Caco-2 (cell line): ENCODE data around the gene FIGLA. TPM values are rescaled to one million over a fixed set of nuclear protein-coding genes. Genes with fewer than 3 reads are reported as not detected.

ENCODE experiments used
- BruUV-seq: library from RNA; stranded (reverse); fragments of 400-500 nt; replicated peaks from 2 replicates; lab custom pipeline; 2021; lab: Mats Ljungman, UMichigan
- CTCF ChIA-PET: fragments of 300-600 bp; sonication (Branson Sonifier 250); formaldehyde crosslinking; loops from one replicate; lab custom pipeline; 2022; ENCODE audit warnings: antibody characterized with exemption; lab: Charles Lee
- POLR2A ChIA-PET: fragments of 300-600 bp; sonication (Branson Sonifier 250); formaldehyde crosslinking; loops from one replicate; lab custom pipeline; 2022; ENCODE audit warnings: antibody characterized with exemption; lab: Charles Lee
- DNase-seq, 2 experiments: peaks; one replicate each; pipeline versions ENCODE4 v3.0.0 to v3.0.0-alpha.2; 2020 to 2022
- H3K27me3 ChIP-seq: replicated peaks from 2 replicates; pipeline ENCODE4 v1.6.0; 2011; ENCODE audit warnings: low read length; ENCODE audit not compliant: control insufficient read depth, insufficient read depth
- H3K36me3 ChIP-seq: 2 replicates; pipeline ENCODE4 v1.5.1; 2011; ENCODE audit warnings: low read length; ENCODE audit not compliant: control insufficient read depth, insufficient read depth
- H3K4me1 ChIP-seq: fragments of 250-450 bp; sonication (Bioruptor Pico); 2 replicates; pipeline ENCODE4 v1.5.1; 2020; ENCODE audit warnings: mild to moderate bottlenecking
- H3K4me3 ChIP-seq: 2 replicates; pipeline ENCODE4 v1.5.1; 2011; ENCODE audit warnings: low read depth, mild to moderate bottlenecking, control low read depth, low read length
- H3K9me3 ChIP-seq: fragments of 250-450 bp; sonication (Bioruptor Pico); 2 replicates; pipeline ENCODE4 v1.5.1; 2020; ENCODE audit warnings: mild to moderate bottlenecking, moderate library complexity
- H3K27ac Mint-ChIP-seq: one replicate; pipeline ENCODE4 v1.8.0; 2022; ENCODE audit warnings: mixed read lengths; ENCODE audit not compliant: unreplicated experiment
- H3K27me3 Mint-ChIP-seq: one replicate; pipeline ENCODE4 v1.8.0; 2022; ENCODE audit warnings: mixed read lengths; ENCODE audit not compliant: insufficient read depth, unreplicated experiment
- H3K36me3 Mint-ChIP-seq: one replicate; pipeline ENCODE4 v1.8.0; 2022; ENCODE audit warnings: mild to moderate bottlenecking, mixed read lengths; ENCODE audit not compliant: insufficient read depth, unreplicated experiment
- H3K4me1 Mint-ChIP-seq: one replicate; pipeline ENCODE4 v1.8.0; 2022; ENCODE audit warnings: low read depth, mixed read lengths; ENCODE audit not compliant: unreplicated experiment
- H3K4me3 Mint-ChIP-seq: one replicate; pipeline ENCODE4 v1.8.0; 2022; ENCODE audit warnings: mild to moderate bottlenecking, moderate library complexity, mixed read lengths; ENCODE audit not compliant: unreplicated experiment
- H3K9me3 Mint-ChIP-seq: one replicate; pipeline ENCODE4 v1.8.0; 2022; ENCODE audit warnings: mixed read lengths; ENCODE audit not compliant: unreplicated experiment
- intact Hi-C: fragments of 100-400 bp; cut with micrococcal nuclease; formaldehyde crosslinking; loops from one replicate; pipeline ENCODE4 v1.10.0; 2022; ENCODE audit not compliant: unreplicated experiment
- total RNA-seq: library from RNA; stranded (reverse); gene quantifications from 2 replicates; pipeline ENCODE4 v1.2.3, GENCODE V29; 2022
- TF ChIP-seq, protein P1 (sequence below), 2 experiments: fragments of 200-600 bp in 1 of 2; IDR thresholded peaks; 1 replicate in 1 of 2; 2 replicates in 1 of 2; pipeline versions ENCODE4 v1.5.1 to v1.8.0; 2011 to 2022; ENCODE audit warnings: antibody characterized with exemption in 1 of 2, control low read depth in 1 of 2, inconsistent platforms in 1 of 2, low read depth in 1 of 2, low read length in 1 of 2, mild to moderate bottlenecking in 1 of 2, moderate library complexity in 1 of 2; ENCODE audit not compliant: insufficient read depth in 1 of 2, severe bottlenecking in 1 of 2, unreplicated experiment in 1 of 2

FIGLA gene
- total RNA-seq, 1 experiment from 2014 or later, result not detected

DNA sequence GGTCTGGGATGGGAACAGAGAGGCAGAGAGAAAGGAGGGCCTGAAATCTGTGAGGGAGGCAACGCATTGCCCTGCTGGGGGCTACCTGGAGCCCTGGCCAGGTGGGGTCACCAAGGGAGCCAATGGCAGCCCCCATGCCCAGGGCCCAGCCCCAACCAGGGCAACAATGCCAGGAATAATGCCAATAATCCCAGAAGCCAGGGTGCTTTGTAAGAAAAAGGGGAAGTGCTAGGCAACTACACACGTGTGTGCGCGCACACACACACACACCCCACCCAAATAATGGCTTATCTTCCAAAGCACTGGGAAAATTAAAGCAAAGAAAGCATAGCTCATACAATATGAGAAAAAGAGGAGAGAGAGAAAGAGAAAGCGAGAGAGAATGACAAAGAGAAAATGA is 36.9 kb upstream of the FIGLA start:
- no peaks in the 10 kb centered on the region for H3K9me3 ChIP-seq
- intact Hi-C loops, result no loop called here
- no peaks in the 10 kb centered on the region for H3K4me1 ChIP-seq
- no peak for DNase-seq
- no peak overlapping the region for H3K4me3 ChIP-seq
- Mint-ChIP-seq H3K9me3 (no peaks in the 10 kb centered on the region), H3K4me1 (no peaks in the 10 kb centered on the region), H3K27ac (no peak overlapping the region), H3K4me3 (no peak overlapping the region), H3K27me3 (peaks cover 23% of the 10 kb centered on the region), H3K36me3 (no peaks in the 10 kb centered on the region)
- ChIA-PET CTCF (no interaction called here), POLR2A (no interaction called here)
- H3K36me3 ChIP-seq, result no peaks in the 10 kb centered on the region
- H3K27me3 ChIP-seq, result no peaks in the 10 kb centered on the region; the same call in 1 of the 2 replicates
- TF ChIP-seq, protein P1, sequence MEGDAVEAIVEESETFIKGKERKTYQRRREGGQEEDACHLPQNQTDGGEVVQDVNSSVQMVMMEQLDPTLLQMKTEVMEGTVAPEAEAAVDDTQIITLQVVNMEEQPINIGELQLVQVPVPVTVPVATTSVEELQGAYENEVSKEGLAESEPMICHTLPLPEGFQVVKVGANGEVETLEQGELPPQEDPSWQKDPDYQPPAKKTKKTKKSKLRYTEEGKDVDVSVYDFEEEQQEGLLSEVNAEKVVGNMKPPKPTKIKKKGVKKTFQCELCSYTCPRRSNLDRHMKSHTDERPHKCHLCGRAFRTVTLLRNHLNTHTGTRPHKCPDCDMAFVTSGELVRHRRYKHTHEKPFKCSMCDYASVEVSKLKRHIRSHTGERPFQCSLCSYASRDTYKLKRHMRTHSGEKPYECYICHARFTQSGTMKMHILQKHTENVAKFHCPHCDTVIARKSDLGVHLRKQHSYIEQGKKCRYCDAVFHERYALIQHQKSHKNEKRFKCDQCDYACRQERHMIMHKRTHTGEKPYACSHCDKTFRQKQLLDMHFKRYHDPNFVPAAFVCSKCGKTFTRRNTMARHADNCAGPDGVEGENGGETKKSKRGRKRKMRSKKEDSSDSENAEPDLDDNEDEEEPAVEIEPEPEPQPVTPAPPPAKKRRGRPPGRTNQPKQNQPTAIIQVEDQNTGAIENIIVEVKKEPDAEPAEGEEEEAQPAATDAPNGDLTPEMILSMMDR (IDR thresholded peaks at IDR 0.05; ENCODE audit: insufficient read depth in 1 of 2, low read depth in 1 of 2, low read length in 1 of 2, severe bottlenecking in 1 of 2, unreplicated experiment in 1 of 2), result no peak
- no TSS peak for BruUV-seq

DNA sequence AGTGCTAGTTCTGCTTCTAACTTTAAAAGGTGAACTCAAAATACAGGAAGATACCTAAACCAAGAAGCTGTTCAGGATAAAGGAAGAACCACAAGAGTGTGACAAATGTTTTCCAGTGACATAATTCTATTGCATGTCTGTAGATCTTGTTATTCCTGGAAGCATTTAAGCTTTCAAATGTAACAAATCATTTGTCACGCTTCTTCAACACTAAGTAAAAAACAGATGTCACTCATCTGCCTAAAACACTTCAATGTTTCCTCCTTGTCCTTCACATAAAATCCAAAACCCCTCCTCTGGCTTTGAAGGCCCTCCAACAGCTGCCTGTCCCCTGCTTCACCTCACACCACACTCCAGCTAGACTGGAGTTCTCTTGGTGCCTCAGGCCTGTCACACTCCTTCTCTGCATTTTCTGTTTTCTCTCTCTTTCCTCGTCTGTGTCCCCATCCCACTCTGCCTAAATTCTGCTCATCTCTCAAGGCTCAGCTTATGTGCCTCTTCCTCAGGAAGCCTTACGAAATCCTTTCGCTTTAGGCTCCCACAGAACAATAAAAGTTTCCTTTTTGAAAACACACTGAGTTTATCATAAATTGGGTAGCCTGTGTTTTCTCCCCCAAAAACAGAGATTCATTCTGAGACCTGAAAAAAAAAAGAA is 36.4 kb upstream of the FIGLA start:
- Mint-ChIP-seq H3K27ac (no peak overlapping the region), H3K36me3 (no peaks in the 10 kb centered on the region), H3K4me3 (no peak overlapping the region), H3K9me3 (no peaks in the 10 kb centered on the region), H3K27me3 (peaks cover 23% of the 10 kb centered on the region), H3K4me1 (no peaks in the 10 kb centered on the region)
- Histone ChIP-seq H3K4me3 (no peak overlapping the region), H3K27me3 (no peaks in the 10 kb centered on the region; the same call in 1 of the 2 replicates), H3K4me1 (no peaks in the 10 kb centered on the region), H3K36me3 (no peaks in the 10 kb centered on the region), H3K9me3 (no peaks in the 10 kb centered on the region)
- ChIA-PET CTCF (no interaction called here), POLR2A (no interaction called here)
- no peak for DNase-seq
- intact Hi-C loops, result no loop called here
- no TSS peak for BruUV-seq
- TF ChIP-seq, protein P1 (IDR thresholded peaks at IDR 0.05; ENCODE audit: insufficient read depth in 1 of 2, low read depth in 1 of 2, low read length in 1 of 2, severe bottlenecking in 1 of 2, unreplicated experiment in 1 of 2), result no peak

DNA sequence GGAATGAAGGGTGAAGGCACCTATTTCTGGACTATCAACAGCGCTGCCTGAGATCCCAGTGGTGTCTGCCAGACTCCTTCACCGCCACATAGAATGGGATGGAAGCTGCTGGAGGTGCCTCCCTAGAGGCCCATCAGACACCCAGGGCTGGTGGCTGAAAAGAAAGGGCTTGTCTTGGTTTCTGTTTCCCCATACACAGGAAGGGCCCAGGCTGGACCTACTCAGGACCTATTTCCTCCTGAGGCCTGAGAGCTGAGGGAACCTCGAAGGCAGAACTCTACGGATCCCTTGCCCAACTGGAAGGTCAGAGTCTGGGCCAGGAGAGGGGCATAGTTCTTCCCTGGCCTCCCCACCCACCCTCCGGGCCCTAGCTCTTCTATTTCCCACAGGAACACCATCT is 32.8 kb upstream of the FIGLA start:
- Histone ChIP-seq H3K4me3 (no peak overlapping the region), H3K27me3 (no peaks in the 10 kb centered on the region; the same call in 1 of the 2 replicates), H3K9me3 (no peaks in the 10 kb centered on the region), H3K4me1 (no peaks in the 10 kb centered on the region), H3K36me3 (no peaks in the 10 kb centered on the region)
- H3K9me3 Mint-ChIP-seq, result no peaks in the 10 kb centered on the region
- no peaks in the 10 kb centered on the region for H3K36me3 Mint-ChIP-seq
- POLR2A ChIA-PET, result no interaction called here
- no peak overlapping the region for H3K27ac Mint-ChIP-seq
- no peak overlapping the region for H3K4me3 Mint-ChIP-seq
- no TSS peak for BruUV-seq
- H3K27me3 Mint-ChIP-seq, result peaks cover 24% of the 10 kb centered on the region
- H3K4me1 Mint-ChIP-seq, result no peaks in the 10 kb centered on the region
- TF ChIP-seq, protein P1 (IDR thresholded peaks at IDR 0.05; ENCODE audit: insufficient read depth in 1 of 2, low read depth in 1 of 2, low read length in 1 of 2, severe bottlenecking in 1 of 2, unreplicated experiment in 1 of 2), result no peak
- no peak for DNase-seq
- CTCF ChIA-PET, result no interaction called here
- intact Hi-C loops, result no loop called here
